Superior temporal gyrus (tissue), 1 donor: ENCODE data around the gene SUPT3H.
A peak's percentile ranks its signal among the peaks of the same experiment; 100 is the strongest.
"Not testable (repeated sequence)": the region's sequence is repeated elsewhere in the genome, so short reads cannot be mapped to it uniquely, and the experiment has no call there.

Experiments
- DNase-seq: peaks from one replicate; pipeline ENCODE4 v3.0.0-alpha.2; 2016; ENCODE audit errors: extremely low spot score

The SUPT3H gene

GRCh38 chr6:44900358-44900757 lies 477.4 kb downstream of the SUPT3H start:
- DNase-seq, result not testable (repeated sequence)

GRCh38 chr6:44898296-44898930 lies 479.3 kb downstream of the SUPT3H start:
- no peak for DNase-seq

GRCh38 chr6:44897316-44897715 lies 480.4 kb downstream of the SUPT3H start:
- no peak for DNase-seq

- peak; percentile 8 for DNase-seq
These were observed 481.0 kb downstream of the SUPT3H start for GRCh38 chr6:44896701-44897100.

GRCh38 chr6:44892579-44892978 lies 485.2 kb downstream of the SUPT3H start:
- peak; percentile 2 for DNase-seq

GRCh38 chr6:44879071-44879470 lies 498.7 kb downstream of the SUPT3H start:
- DNase-seq, result not testable (repeated sequence)

- not testable (repeated sequence) for DNase-seq
These were observed 501.1 kb downstream of the SUPT3H start for GRCh38 chr6:44876638-44877037.

GRCh38 chr6:44869321-44869897 lies 508.3 kb downstream of the SUPT3H start:
- DNase-seq, result no peak

GRCh38 chr6:44868910-44869309 lies 508.8 kb downstream of the SUPT3H start:
- DNase-seq, result no peak

- DNase-seq, result no peak
These were observed 509.4 kb downstream of the SUPT3H start for GRCh38 chr6:44868335-44868668.

GRCh38 chr6:44867571-44868334 lies 510.0 kb downstream of the SUPT3H start:
- no peak for DNase-seq

- not testable (repeated sequence) for DNase-seq
These were observed 512.5 kb downstream of the SUPT3H start for GRCh38 chr6:44865184-44865583.

GRCh38 chr6:44859901-44860410 lies 517.8 kb downstream of the SUPT3H start:
- no peak for DNase-seq

GRCh38 chr6:44858998-44859397 lies 518.7 kb downstream of the SUPT3H start:
- no peak for DNase-seq

- DNase-seq, result no peak
These were observed 521.3 kb downstream of the SUPT3H start for GRCh38 chr6:44856479-44856878.

GRCh38 chr6:44855562-44856411 lies 521.9 kb downstream of the SUPT3H start:
- peak; percentile 29 for DNase-seq

GRCh38 chr6:44854712-44855443 lies 522.9 kb downstream of the SUPT3H start:
- DNase-seq, result no peak

GRCh38 chr6:44851176-44851575 lies 526.6 kb downstream of the SUPT3H start:
- DNase-seq, result no peak

GRCh38 chr6:44850312-44850711 lies 527.4 kb downstream of the SUPT3H start:
- DNase-seq, result no peak

- no peak for DNase-seq
These were observed 527.9 kb downstream of the SUPT3H start for GRCh38 chr6:44849806-44850205.

GRCh38 chr6:44843734-44844133 lies 534.0 kb downstream of the SUPT3H start:
- DNase-seq, result no peak
